Middle frontal gyrus (tissue), 1 donor: Measurements from ENCODE around the gene ZMYND19.
"Not testable (repeated sequence)": the region's sequence is repeated elsewhere in the genome, so short reads cannot be mapped to it uniquely, and the experiment has no call there.

ENCODE experiments used
- DNase-seq: peaks from one replicate; pipeline ENCODE4 v3.0.0-alpha.2; 2015; ENCODE audit warnings: low spot score; ENCODE audit errors: extremely low spot score

The ZMYND19 gene

GRCh38 chr9:137614631-137615386, 24.5 kb upstream of the ZMYND19 start:
- no peak for DNase-seq

GRCh38 chr9:137613738-137614523, 23.6 kb upstream of the ZMYND19 start:
- no peak for DNase-seq

GRCh38 chr9:137613259-137613658, 22.9 kb upstream of the ZMYND19 start:
- DNase-seq, result no peak

DNA sequence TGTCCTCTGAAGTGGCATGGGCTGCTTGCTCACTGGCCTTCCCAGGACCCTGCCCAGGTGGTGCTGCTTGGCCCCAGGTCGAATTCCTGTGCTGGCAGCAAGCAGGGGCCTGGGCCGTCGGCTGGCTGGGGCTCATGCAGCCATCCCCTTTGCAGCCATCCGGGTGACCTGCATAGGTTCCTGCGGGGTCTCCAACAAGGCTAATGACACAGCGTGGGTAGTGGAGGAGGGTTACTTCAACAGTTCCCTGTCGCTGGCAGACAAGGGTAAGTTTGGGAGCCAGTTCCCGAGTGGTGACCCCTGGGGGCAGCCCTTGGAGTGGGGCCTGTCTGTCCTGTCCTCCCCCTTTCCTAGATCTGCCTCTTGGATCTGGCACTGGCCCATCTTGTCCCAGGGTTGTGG, 22.4 kb upstream of the ZMYND19 start:
- DNase-seq, result no peak

DNA sequence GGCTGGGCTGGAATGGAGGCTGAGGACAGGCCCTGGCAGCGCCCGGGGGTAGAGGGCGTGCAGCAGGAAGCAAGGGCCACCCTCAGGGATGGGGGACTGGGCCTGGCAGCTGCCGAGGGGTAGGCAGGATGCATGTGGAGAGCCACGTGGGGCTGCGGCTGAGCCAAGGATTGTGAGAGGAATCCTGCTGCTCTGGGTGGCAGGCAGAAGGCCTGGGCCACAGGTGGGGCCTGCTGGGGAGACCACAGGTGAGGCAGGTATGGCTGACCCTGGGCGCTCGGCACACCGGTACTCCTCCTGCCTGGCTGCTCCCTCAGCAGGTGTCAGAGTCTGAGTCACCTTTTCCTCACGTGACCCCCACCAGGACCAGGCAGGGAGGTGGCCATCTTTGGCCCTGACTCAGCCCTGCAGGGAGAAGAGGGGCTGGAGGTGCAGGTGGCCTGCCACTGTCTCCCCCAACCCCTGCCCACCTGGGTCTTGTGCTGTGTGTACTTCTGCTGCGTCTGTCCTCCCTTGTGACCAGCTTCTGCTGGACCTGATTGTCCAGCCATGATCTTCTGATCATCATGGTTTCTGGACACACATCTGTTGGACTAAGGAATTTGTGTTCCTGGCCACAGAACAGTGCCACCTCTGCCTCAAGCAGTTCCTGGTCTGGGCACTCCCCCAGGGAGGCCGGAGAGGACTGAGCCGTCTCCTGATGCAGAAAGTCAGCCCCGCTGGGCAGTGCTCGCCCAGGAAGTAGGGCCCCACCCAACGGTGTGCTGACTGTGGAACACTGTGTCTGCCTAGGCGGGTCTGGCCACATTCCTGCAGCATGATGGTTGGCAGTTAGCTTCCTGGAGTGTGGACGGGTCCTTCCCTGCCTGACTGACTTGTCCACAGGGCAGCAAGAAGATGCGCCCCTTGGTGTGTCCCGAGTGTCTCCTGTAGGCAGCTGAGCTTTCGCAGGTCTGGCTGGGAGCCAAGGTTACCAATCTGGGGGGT, 21.6 kb upstream of the ZMYND19 start:
- no peak for DNase-seq

- no peak for DNase-seq
These were observed 20.6 kb upstream of the ZMYND19 start for GRCh38 chr9:137610944-137611343.

- DNase-seq, result no peak
These were observed 17.0 kb upstream of the ZMYND19 start for GRCh38 chr9:137607141-137607857.

- DNase-seq, result no peak
These were observed 16.4 kb upstream of the ZMYND19 start for GRCh38 chr9:137606734-137607138.

DNA sequence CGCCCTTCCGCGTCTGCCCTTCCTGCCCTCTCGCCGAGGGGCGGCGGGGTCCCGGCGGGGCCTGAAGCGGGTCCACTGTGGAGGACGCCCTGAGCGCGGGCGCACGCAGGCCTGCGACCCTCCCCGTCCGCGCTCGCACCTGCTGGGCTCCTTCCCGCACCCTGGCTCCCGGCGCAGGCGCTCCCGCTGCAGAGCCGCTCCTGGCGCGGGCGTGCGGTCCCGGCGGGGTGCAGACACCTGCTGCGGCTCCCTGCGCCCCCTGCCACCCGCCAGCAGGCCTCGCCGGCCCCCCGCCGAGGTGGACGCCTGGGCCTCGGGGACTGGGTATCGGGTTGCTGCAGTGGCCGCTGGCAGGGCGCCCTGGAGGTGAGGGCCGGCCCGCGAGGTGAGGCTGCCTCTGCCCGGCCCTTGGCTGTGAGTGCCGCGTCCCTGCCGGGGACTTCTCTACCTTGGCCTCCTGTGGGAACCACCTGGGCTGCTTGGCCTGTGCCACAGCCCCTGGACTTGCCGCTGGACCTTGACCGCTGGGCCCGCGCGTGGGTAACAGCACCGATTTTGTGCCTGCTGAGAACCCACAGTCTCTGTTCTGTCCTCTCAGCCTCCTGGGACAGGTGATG, 15.8 kb upstream of the ZMYND19 start:
- DNase-seq, result no peak

GRCh38 chr9:137605121-137606004, 15.1 kb upstream of the ZMYND19 start, which contains the start of gene ARRDC1:
TSS of gene ARRDC1 (plus strand) at chr9:137605686. CDS start at chr9:137605718, 32 bp downstream.
- DNase-seq, result peak; percentile 75

DNA sequence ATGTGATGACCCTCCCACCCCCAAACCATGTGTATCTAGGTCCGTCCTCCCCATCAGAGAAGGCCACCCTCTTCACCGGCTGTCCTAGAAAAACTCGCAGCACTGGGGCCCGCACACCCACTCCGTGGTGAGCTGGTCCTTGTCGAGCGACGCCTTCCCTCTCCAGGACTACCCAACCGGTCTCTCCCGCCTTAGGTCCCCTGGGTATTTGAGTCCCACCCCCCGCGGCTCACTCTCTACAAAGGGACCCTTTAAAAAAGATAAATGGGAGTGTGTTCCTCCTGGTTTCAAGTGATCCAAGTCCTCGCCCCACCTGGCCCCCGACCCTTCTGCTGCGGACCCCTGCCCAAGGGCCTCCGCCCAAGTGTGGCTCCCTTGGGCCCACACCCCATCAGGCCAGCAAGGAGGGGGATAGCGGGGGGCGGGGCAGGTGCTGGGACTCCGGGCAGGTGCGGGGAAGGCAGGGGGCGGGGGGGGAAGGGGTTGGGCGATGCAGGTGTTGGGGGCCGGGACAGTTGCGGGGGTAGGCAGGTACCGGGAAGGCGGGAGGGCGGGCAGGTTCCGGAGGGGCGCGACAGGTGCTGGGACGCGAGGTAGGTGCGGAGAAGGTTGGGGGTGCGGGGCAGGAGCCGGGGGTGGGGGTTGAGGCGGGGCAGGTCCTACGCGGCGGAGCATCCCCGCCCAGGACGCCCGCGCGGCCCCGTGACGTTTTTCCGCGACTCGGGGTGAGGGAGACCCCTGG, 14.2 kb upstream of the ZMYND19 start:
- no peak for DNase-seq

GRCh38 chr9:137603879-137604278, 13.6 kb upstream of the ZMYND19 start:
- DNase-seq, result no peak

GRCh38 chr9:137602661-137603060, 12.3 kb upstream of the ZMYND19 start:
- no peak for DNase-seq

GRCh38 chr9:137598943-137599342, 8.6 kb upstream of the ZMYND19 start:
- no peak for DNase-seq

- DNase-seq, result not testable (repeated sequence)
These were observed 6.3 kb upstream of the ZMYND19 start for GRCh38 chr9:137596577-137596976.

- DNase-seq, result no peak
These were observed 2.9 kb upstream of the ZMYND19 start for GRCh38 chr9:137593176-137593575.

GRCh38 chr9:137592767-137593166, 2.5 kb upstream of the ZMYND19 start:
- DNase-seq, result no peak

GRCh38 chr9:137590123-137590468, 216 bp downstream of the ZMYND19 start:
- DNase-seq, result no peak
